Right renal pelvis (tissue), 4 donors: ENCODE results near the gene TAS2R40. TPM values are rescaled to one million over a fixed set of nuclear protein-coding genes. Genes with fewer than 3 reads are reported as not detected.
"Not testable (repeated sequence)": the region's sequence is repeated elsewhere in the genome, so short reads cannot be mapped to it uniquely, and the experiment has no call there.

Experiments used
- DNase-seq, 4 donors: peaks; one replicate each; pipeline ENCODE4 v3.0.0-alpha.2; 2013; ENCODE audit warnings: low read depth in 4 of 4, low spot score in 3 of 4, missing footprints in 1 of 4
- polyA plus RNA-seq, 4 donors: library from polyadenylated mRNA; unstranded; fragments of 120-200 nt; gene quantifications; one replicate each; pipeline ENCODE4 v1.2.1, GENCODE V29; 2013; ENCODE audit not compliant: insufficient read length in 4 of 4

Gene TAS2R40
- polyA plus RNA-seq, 4 donors, result not detected

DNA sequence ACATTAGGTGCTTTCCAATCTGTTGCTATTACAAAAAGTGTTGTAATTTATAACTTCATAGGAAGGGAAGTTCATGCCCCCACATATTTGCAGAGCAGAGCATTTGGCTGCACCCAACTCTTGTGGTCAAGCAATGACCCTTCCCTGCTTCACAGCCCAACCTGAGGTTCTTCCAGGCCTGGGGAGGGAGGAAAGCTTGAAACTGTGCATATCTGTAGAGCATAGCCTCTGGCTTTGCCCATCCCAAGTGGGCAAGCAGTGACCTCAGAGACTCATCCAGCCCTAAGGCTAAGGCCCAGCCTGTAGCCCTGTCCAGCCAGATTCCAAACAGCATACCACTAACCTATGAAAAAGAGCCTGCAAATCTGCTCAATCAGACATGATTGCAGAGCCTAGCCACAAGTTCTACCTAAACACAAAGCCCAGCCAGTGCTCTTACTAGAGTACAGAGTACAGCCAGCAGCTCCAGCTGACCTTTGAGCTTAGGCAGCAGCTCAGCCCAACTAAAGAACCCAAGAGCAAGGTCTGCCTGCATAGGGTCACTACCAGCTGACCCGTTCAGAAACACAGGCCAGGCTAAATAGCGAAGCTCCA is 27.0 kb downstream of the TAS2R40 start:
- DNase-seq, result no peak

GRCh38 chr7:143250199-143250598 is 28.4 kb downstream of the TAS2R40 start:
- DNase-seq, result no peak

DNA sequence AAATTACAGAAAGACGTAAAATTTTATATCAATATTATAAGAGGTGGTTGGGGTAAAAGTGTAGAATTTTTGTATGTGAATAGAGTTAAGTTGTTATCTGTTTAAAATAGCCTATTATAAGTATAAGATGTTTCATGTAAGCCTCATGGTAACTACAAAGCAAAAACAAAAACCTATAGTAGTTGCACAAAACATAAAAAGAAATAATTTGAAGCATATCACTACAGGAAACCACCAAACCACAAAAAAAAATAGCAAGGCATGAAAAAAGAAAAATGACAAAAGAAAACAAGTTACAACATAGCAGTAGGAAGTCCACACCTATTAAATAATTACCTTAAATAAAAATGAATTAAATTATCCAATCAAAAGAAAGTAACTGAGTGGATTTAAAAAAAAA is 29.0 kb downstream of the TAS2R40 start:
- DNase-seq, result no peak

- no peak for DNase-seq
Measured at GRCh38 chr7:143252006-143252405, 30.2 kb downstream of the TAS2R40 start.

DNA sequence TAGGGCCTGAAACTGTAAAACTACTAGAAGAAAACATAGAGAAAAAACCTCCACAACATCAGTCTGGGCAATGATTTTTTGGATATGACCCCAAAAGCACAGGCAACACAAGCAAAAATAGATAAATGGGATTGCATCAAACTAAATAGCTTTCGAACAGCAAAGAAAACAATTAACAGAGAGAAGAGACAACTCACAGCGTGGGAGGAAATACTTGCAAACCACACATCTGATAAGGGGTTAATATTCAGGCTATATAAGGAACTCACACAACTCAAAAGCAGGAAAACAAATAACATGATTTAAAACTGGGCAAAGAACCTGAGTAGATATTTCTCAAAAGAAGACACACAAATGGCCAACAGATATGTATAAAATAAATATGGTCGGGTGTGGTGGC is 33.7 kb downstream of the TAS2R40 start:
- DNase-seq, result no peak

DNA sequence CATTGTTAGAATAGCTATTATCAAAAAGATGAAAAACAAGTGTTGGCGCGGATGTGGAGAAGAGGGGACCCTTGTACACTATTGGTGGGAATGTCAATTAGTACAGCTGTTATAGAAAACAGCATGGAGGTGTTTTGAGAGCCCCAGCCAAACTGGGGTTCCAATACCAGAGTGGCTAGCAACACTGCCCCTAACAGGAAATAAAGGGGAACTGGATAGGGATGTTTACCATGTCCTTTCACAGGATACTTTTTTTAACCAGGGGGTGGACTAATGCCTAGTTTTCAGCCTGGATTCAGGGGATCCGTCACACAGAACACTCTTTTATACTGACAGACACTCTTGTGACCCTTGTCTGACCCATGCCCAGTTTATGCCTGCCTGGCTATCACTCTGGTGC is 34.5 kb downstream of the TAS2R40 start:
- no peak for DNase-seq

DNA sequence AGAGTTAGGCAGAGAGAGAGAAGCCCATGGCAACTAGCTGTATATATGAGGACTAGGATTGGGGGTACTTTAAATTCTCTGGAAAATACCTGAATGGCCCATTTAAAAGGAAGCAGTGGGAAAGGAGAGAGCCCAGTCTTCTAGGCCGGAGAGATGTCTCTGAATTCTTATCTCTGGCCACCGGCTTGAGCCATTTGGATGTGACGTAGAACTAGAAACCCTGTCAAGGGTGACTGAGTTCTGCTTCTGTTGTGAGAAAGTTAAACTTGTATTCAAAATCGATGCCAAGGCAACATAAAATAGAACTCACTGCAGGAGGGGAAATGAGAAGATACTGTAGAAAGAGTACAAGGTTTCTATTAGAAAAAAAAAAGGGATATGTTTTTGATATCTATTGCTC is 35.1 kb downstream of the TAS2R40 start:
- no peak for DNase-seq

DNA sequence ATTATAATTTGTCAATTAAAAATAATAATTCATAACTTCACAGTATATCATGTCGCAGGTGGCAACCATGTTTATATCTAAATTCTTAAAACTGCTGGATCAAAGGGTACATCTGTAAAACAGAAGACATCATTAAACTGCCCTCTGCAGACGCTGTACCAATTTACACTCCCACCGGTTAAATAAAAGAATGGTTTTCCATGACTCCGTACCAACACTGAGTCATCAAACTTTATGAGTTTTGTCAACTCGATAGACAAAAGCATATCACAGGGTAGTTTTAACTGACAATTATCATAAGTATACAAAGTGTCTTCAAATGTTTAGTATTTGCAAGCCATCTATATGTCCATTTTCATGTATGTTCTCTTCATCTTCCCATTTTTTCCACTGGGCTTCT is 35.7 kb downstream of the TAS2R40 start:
- DNase-seq, result no peak

GRCh38 chr7:143258831-143259230 is 37.0 kb downstream of the TAS2R40 start:
- no peak for DNase-seq

GRCh38 chr7:143259765-143260164 is 37.9 kb downstream of the TAS2R40 start:
- no peak for DNase-seq

DNA sequence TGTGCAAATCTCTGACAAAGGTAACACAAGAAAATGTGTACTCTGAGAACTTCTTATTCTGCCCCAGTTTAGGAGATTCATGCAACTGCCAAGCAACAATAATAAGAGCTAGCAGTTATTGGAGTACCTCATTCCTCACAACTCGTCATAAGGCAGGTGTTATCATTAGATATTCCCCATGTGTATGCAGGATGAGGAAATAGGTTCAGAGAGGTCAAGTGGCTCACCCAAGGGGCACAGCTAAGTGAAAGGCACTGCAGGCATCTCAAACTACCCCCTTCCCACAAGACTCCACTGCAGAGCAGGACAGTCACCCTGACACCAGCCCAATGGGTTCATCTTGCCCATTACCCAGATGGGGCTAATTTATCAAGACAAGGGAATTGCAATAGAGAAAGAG is 40.1 kb downstream of the TAS2R40 start:
- no peak for DNase-seq

GRCh38 chr7:143263266-143264195 is 41.7 kb downstream of the TAS2R40 start, which contains the start of gene GSTK1:
Gene GSTK1 (plus strand): TSS chr7:143263441. CDS start chr7:143263514, 73 bp downstream.
- peak in 2 of 4 donors; percentile 62 to 65 for DNase-seq

GRCh38 chr7:143264196-143264568 is 42.3 kb downstream of the TAS2R40 start:
- not testable (repeated sequence) for DNase-seq

DNA sequence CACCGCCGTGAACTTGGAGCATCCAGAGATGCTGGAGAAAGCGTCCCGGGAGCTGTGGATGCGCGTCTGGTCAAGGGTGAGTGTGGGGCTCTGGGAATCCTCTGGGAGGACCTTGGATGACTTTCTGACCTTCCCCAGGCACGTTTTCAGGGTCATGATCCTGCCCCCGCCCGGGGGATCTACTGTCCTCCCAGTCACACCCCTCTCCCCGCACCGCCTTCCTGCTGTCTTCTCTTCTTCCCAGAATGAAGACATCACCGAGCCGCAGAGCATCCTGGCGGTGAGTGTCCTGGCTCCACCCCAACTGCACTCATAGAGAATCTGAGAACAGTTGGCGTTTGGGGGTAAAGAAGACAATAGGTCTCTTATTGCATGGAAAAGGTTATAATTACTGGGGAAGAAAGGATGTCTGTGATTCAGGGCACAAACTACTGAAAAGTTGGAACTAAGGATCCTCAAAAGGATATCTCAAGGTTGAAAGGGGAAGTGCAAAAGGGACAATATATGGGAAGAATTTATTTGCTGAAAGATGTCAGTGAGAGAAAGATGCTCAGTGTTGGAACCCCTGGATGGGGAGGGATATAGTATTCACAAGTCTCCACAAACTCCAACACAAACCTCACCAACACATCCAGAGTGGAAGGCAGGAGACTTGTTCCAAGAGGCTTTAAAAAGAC is 43.3 kb downstream of the TAS2R40 start:
- DNase-seq, result no peak

DNA sequence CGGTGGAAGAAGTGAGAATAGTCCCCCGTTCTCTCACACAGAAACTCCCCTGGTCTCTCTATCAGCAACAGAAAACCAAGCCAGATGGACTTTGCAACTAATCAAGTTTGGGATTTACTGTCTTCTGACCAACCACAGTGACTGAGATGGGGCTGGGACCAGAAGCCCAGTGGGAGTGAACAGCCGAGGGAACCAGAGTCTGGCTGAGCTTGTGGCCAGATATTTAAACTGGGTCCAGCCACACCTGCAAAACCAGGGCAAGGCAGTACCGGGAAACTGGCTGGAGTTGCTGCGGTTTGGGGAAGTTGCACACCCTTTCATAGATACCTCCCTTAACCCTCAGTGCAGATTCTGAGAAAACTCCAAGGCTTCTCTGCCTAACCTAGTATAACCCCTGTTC is 47.4 kb downstream of the TAS2R40 start:
- no peak for DNase-seq

DNA sequence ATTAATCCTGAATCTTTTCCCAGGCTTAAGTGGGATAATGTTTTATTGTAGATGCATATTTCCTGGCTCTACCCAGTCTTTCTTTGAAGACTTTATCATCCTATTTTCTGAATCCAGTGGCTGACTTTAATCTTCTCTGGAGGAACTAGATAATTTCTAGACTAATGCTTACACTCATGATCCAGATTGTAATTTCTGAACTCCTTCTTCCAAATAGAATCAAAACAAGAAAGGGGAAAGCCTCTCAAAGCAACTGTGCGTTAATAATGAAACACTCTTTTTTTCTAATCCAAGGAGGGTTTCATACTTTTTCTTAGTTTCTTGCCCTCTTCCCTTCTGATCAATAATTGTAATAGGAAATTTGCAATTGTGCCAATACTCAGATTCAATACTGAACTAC is 49.4 kb downstream of the TAS2R40 start:
- DNase-seq, result no peak

Other genes starting within 250 kb of the TAS2R40 start
- gene OR9A2, start 194.9 kb upstream of the TAS2R40 start, polyA plus RNA-seq, result not detected
- not detected for gene OR6V1, start 169.7 kb upstream of the TAS2R40 start, polyA plus RNA-seq
- not detected for gene PIP, start 90.0 kb upstream of the TAS2R40 start, polyA plus RNA-seq
- gene TAS2R39, start 38.6 kb upstream of the TAS2R40 start, polyA plus RNA-seq, result not detected
- 100 to 1,000 TPM; 192 to 226 (median 217) TPM for gene GSTK1, start 41.4 kb downstream of the TAS2R40 start, polyA plus RNA-seq
- gene TMEM139, start 62.9 kb downstream of the TAS2R40 start, polyA plus RNA-seq, result 10 to 100 TPM; 57.0 to 76.0 (median 60.8) TPM
- 10 to 100 TPM; 46.6 to 57.5 (median 48.5) TPM for gene CASP2, start 66.3 kb downstream of the TAS2R40 start, polyA plus RNA-seq
- under 1 TPM; 0.11 to 0.21 (median 0.17) TPM for gene CLCN1, start 94.1 kb downstream of the TAS2R40 start, polyA plus RNA-seq
- 1 to 10 TPM; 2.1 to 3.0 (median 2.5) TPM for gene FAM131B, start 140.7 kb downstream of the TAS2R40 start, polyA plus RNA-seq
- 100 to 1,000 TPM in 1 of 4 donors, 10 to 100 TPM in 3; 75.8 to 120 (median 89.8) TPM for gene ZYX, start 159.3 kb downstream of the TAS2R40 start, polyA plus RNA-seq
- gene EPHA1, start 186.8 kb downstream of the TAS2R40 start, polyA plus RNA-seq, result 10 to 100 TPM; 16.5 to 22.5 (median 17.6) TPM
- gene TAS2R60, start 221.4 kb downstream of the TAS2R40 start, polyA plus RNA-seq, result not detected